H54 (cell line): Measurements from ENCODE around the gene RABGAP1L.

Source experiments
- DNase-seq: peaks from one replicate; pipeline ENCODE4 v3.0.0; 2011; ENCODE audit warnings: low spot score, mixed read lengths; ENCODE audit not compliant: insufficient read length
- FAIRE-seq: peaks from 3 replicates; lab custom pipeline; 2011; peaks lifted over from hg19 to GRCh38; lab: Jason Lieb, UNC
- POLR2A ChIP-seq: IDR thresholded peaks from 2 replicates; pipeline ENCODE4 v1.6.1; 2011; ENCODE audit warnings: low read depth, mild to moderate bottlenecking, low read length

RABGAP1L gene

GRCh38 chr1:174964261-174964971 is 805.1 kb downstream of the RABGAP1L start:
- no peak for TF ChIP-seq POLR2A
- FAIRE-seq: no peak
- no peak for DNase-seq

DNA sequence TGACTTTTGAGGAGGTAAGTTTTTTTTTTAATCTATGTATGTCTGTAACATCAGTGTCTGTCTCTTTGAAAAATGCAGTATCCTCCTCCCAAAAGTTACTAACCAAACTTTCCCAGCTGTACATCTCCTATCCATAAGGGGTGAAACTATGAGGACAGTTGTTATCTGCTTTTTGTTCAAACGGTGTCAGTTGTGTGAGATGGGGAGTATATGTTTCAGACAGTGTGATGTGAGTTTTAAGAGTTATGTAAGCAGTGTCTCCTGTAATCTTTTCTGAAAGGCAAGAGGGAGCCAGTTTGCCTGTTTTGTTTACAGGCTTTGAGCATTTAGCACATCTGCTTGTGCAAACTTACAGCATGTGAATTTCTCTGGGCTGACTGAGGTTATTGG is 805.6 kb downstream of the RABGAP1L start:
- DNase-seq: no peak
- no peak for TF ChIP-seq POLR2A
- peak; percentile 38 for FAIRE-seq

DNA sequence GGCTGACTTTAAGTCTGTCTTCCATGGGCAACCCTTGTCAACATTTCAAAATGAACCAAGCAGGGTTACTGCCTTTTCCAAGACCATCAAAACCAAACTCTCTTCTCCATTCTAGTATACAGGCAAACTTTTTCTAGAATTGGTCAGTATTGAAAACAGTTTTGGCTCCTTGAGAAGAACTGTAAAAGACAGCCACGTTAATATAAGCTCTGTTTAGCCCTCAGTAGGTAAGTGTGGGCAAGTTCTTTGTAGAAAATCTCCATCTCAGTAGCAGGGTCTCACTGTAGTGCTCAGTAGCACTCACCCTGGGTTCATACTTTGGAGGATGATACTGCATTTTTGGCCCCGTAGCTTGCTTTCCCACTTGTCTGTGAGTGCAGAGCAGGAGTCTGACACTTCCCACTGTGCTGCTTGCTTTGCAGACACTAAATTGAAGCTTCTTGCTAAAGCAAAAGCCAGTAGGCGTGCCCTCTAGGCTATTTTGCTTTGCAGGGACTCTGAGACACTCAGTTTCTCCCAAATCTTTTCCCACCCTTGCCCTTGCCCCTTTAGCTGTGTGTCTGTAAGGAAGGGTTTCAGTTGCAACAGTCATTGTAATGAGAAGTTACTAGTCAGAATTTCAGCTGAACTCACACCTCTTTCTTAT is 806.2 kb downstream of the RABGAP1L start:
- no peak for DNase-seq
- no peak for TF ChIP-seq POLR2A
- no peak for FAIRE-seq

DNA sequence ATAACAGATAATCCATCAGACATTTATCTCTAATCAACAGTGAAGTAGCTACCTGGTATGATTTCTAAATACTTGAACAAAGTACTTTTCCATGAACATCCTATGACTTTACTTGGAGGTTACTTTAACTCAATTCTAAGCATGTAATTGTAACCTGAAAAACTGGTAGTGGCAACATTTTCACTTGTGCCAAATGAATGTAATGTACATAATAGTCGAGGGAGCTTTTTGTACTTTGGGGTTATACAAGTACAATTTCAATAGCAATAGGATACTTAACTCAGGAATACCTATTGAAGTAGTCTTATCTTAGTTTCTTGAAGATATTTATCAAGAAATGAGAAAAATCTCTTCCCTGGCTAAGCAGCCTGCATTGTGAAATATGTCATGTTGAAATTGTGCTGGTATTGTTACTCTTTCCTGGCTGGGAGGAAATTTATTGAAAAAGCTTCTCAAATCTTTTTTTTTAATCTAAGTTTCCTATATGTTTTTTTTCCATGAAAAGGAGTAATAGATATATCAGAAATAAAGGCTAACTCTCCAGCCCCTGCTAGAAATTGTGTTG is 806.8 kb downstream of the RABGAP1L start:
- FAIRE-seq (no peak), DNase-seq (no peak)
- TF ChIP-seq POLR2A: no peak

DNA sequence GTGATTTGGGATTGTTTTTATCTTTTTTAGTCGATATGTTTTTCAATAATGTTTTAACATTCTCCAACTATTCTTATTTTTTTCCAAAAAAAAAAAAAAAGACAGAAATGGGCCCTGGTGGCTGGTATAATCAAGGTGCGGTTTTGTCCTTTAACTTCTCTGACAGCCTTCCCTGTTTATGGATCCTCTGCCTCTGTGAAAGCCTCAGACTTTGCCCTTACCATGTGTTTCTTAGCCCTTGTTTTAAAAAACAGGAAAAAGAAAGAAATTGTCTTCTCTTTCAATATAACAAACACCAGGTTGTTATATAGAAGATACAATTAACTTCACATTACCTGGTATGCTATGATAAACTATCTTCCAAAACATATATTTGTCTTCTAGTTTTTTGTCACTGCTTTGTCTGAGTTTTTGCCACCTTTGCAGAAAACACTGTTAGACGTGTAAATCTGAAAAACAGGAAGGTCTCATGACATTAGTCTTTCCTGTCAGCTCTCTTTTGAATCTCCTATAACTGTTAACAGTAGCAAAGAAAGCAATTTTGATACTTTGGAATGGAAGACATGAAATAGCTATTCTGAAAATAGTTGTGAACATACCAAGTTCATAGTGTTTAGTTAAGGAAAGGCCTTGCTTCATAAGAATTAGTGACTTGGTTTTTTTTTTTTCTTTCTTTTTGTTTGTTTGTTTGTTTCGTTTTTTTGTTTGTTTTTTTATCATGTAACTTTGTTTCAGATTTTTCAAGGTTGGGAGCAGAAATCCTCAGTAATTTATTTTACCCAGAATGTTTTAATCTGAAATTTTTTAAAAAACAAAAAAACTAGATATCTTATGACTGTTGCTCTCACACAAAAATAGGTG is 808.8 kb downstream of the RABGAP1L start:
- TF ChIP-seq POLR2A: no peak
- FAIRE-seq: peak; percentile 38
- no peak for DNase-seq

DNA sequence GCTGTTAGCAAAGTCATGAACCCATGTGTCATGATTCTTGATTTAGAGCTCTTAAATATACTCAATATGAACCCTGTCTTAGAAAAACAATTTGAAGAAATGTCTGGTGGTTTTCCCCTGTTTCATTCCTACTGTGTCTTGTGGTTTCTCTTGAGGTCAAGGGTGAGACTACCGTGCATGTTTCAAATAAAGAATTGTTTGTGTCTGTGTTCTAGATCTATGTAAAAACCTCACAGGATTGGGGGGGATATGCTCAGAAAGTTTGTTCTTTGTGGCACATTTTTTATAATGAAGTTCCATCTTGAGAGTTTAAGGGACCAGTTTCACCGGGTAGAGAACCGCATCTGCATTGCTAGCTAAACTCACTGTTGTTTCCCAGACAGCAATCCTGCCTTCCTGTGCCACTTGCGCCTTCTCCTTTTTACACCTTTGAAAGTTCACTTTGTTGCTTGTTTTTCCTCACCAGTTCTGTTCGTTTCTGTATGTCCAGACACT is 809.5 kb downstream of the RABGAP1L start:
- DNase-seq (peak; percentile 12), FAIRE-seq (peak; percentile 86)
- TF ChIP-seq POLR2A: no peak

GRCh38 chr1:174969977-174970376 is 810.7 kb downstream of the RABGAP1L start:
- DNase-seq (no peak), FAIRE-seq (no peak)
- no peak for TF ChIP-seq POLR2A

DNA sequence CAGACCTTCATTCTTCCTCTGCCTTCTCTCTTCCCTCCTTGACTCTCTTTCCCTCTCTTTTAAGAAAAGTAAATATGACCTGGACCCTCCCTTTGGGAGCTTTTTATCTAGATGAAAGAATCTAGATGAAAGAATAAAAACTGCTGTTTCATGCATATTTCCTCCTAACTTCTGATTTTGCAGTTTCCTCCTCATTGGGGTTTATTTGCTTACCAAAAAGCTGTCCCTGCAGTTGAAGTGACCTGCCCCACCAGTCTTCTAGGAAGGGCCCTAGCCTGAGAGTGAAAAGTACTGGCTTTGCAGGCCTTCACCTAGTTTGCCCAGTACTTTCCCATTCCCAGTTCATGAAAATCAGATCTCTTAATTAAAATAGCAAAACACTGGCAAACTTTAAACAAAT is 812.1 kb downstream of the RABGAP1L start:
- DNase-seq: no peak
- FAIRE-seq: no peak
- no peak for TF ChIP-seq POLR2A

DNA sequence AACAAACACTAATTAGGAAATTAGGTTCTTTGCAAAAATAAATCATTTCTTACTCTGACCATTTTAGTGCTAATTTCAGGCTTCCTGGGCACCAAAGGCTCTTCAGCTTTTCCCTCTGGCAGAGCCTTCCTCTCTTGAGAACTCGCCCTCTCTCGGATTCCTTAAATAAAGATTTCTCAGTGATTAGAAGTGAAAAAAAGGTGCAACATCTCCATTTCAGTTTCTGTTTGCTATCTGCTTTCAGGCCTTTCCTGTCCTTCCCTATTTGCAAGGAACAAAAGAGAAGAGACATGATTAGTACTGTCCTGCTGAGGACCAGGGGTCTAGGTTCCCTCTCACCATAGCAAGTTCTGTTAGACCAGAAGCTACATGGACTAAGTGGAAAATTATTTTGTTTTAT is 812.6 kb downstream of the RABGAP1L start:
- no peak for TF ChIP-seq POLR2A
- FAIRE-seq (no peak), DNase-seq (no peak)

DNA sequence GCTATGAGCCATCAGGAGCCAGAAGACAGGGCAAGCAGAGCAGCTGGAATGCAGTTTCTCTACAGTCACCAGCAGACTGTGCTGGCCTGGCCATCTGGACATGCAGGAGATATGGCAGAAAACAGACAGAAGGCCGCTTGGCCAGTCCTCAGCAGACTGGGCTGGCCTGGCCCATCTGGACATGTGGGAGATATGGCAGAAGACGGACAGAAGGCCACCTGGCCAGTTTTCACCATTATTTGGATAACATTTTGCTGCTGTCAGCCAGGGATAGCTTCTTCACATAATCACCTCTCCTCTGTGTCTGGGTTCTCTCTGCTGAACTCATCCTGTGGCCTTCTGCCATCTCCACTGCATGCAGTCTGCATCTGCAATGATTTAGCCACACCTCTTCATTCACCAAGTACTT is 815.4 kb downstream of the RABGAP1L start:
- TF ChIP-seq POLR2A: no peak
- DNase-seq: no peak

GRCh38 chr1:174975764-174976163 is 816.4 kb downstream of the RABGAP1L start:
- no peak for TF ChIP-seq POLR2A
- no peak for FAIRE-seq
- DNase-seq: no peak

More for the DNA sequence above, 815.4 kb downstream of the RABGAP1L start:
- no peak for FAIRE-seq

- peak; percentile 85 for FAIRE-seq
Measured at GRCh38 chr1:174976436-174977108, 817.3 kb downstream of the RABGAP1L start.

More at GRCh38 chr1:174976436-174977108, 817.3 kb downstream of the RABGAP1L start:
- TF ChIP-seq POLR2A: no peak
- DNase-seq: peak; percentile 26
